ENCODE results near the gene EVI5L.

The EVI5L gene

GRCh38 chr19:7829561-7830271 is at the start of gene EVI5L:
EVI5L (plus strand) TSS chr19:7830218; CDS start chr19:7846543, 16,325 bp downstream.
- peak within 1 kb of the TSS; percentile 59 to 69 for H3K4me3 ChIP-seq (ENCODE audit: low read length in 2 of 2)
- H3K36me3 ChIP-seq (ENCODE audit: control insufficient read depth in 2 of 2, insufficient read depth in 2 of 2, low read length in 2 of 2), result no peaks in the 10 kb centered on the region
- H3K9me3 ChIP-seq (ENCODE audit: control insufficient read depth in 2 of 2, low read length in 2 of 2), result no peaks in the 10 kb centered on the region
- H3K4me1 ChIP-seq (ENCODE audit: control insufficient read depth, insufficient read depth, low read length), result peaks cover 22% of the 10 kb centered on the region
- H3K9ac ChIP-seq (ENCODE audit: low read length in 2 of 2), result peak within 1 kb of the TSS; percentile 58 to 59
- no peak within 1 kb of the TSS for H3K27ac ChIP-seq (ENCODE audit: low read length)
- no peaks in the 10 kb centered on the region for H3K27me3 ChIP-seq (ENCODE audit: control insufficient read depth in 1 of 2, insufficient read depth in 2 of 2, low read length in 2 of 2)

- no peaks in the 10 kb centered on the region for H3K36me3 ChIP-seq (ENCODE audit: control insufficient read depth in 2 of 2, insufficient read depth in 2 of 2, low read length in 2 of 2)
- H3K27ac ChIP-seq (ENCODE audit: low read length), result no peak overlapping the region
- no peaks in the 10 kb centered on the region for H3K9me3 ChIP-seq (ENCODE audit: control insufficient read depth in 2 of 2, low read length in 2 of 2)
- H3K9ac ChIP-seq (ENCODE audit: low read length in 2 of 2), result no peak overlapping the region
- H3K27me3 ChIP-seq (ENCODE audit: control insufficient read depth in 1 of 2, insufficient read depth in 2 of 2, low read length in 2 of 2), result peaks cover 14 to 25% of the 10 kb centered on the region in 2 donors
- H3K4me3 ChIP-seq (ENCODE audit: low read length in 2 of 2), result no peak overlapping the region
- H3K4me1 ChIP-seq (ENCODE audit: control insufficient read depth, insufficient read depth, low read length), result no peaks in the 10 kb centered on the region
Observed at GRCh38 chr19:7781157-7781556, 48.9 kb upstream of the EVI5L start.

- Histone ChIP-seq H3K4me3 (ENCODE audit: low read length in 2 of 2) (no peak overlapping the region), H3K9me3 (ENCODE audit: control insufficient read depth in 2 of 2, low read length in 2 of 2) (no peaks in the 10 kb centered on the region), H3K27me3 (ENCODE audit: control insufficient read depth in 1 of 2, insufficient read depth in 2 of 2, low read length in 2 of 2) (peaks cover 35 to 36% of the 10 kb centered on the region in 2 donors), H3K36me3 (ENCODE audit: control insufficient read depth in 2 of 2, insufficient read depth in 2 of 2, low read length in 2 of 2) (no peaks in the 10 kb centered on the region), H3K9ac (ENCODE audit: low read length in 2 of 2) (no peak overlapping the region), H3K4me1 (ENCODE audit: control insufficient read depth, insufficient read depth, low read length) (no peaks in the 10 kb centered on the region), H3K27ac (ENCODE audit: low read length) (no peak overlapping the region)
Observed at GRCh38 chr19:7783991-7784423, 46.0 kb upstream of the EVI5L start.

GRCh38 chr19:7784856-7785255 is 45.2 kb upstream of the EVI5L start:
- Histone ChIP-seq H3K27me3 (ENCODE audit: control insufficient read depth in 1 of 2, insufficient read depth in 2 of 2, low read length in 2 of 2) (peaks cover 38 to 39% of the 10 kb centered on the region in 2 donors), H3K9ac (ENCODE audit: low read length in 2 of 2) (no peak overlapping the region)

GRCh38 chr19:7787141-7787540 is 42.9 kb upstream of the EVI5L start:
- Histone ChIP-seq H3K36me3 (ENCODE audit: control insufficient read depth in 2 of 2, insufficient read depth in 2 of 2, low read length in 2 of 2) (no peaks in the 10 kb centered on the region), H3K27ac (ENCODE audit: low read length) (no peak overlapping the region), H3K4me3 (ENCODE audit: low read length in 2 of 2) (no peak overlapping the region), H3K4me1 (ENCODE audit: control insufficient read depth, insufficient read depth, low read length) (no peaks in the 10 kb centered on the region), H3K27me3 (ENCODE audit: control insufficient read depth in 1 of 2, insufficient read depth in 2 of 2, low read length in 2 of 2) (peaks cover 26 to 43% of the 10 kb centered on the region in 2 donors), H3K9ac (ENCODE audit: low read length in 2 of 2) (no peak overlapping the region), H3K9me3 (ENCODE audit: control insufficient read depth in 2 of 2, low read length in 2 of 2) (no peaks in the 10 kb centered on the region)

More at GRCh38 chr19:7784856-7785255, 45.2 kb upstream of the EVI5L start:
- Histone ChIP-seq H3K9me3 (ENCODE audit: control insufficient read depth in 2 of 2, low read length in 2 of 2) (no peaks in the 10 kb centered on the region), H3K4me3 (ENCODE audit: low read length in 2 of 2) (no peak overlapping the region), H3K27ac (ENCODE audit: low read length) (no peak overlapping the region), H3K4me1 (ENCODE audit: control insufficient read depth, insufficient read depth, low read length) (no peaks in the 10 kb centered on the region), H3K36me3 (ENCODE audit: control insufficient read depth in 2 of 2, insufficient read depth in 2 of 2, low read length in 2 of 2) (no peaks in the 10 kb centered on the region)

GRCh38 chr19:7787602-7788177 is 42.3 kb upstream of the EVI5L start:
- Histone ChIP-seq H3K36me3 (ENCODE audit: control insufficient read depth in 2 of 2, insufficient read depth in 2 of 2, low read length in 2 of 2) (no peaks in the 10 kb centered on the region), H3K27ac (ENCODE audit: low read length) (no peak overlapping the region), H3K9ac (ENCODE audit: low read length in 2 of 2) (no peak overlapping the region), H3K4me3 (ENCODE audit: low read length in 2 of 2) (no peak overlapping the region), H3K9me3 (ENCODE audit: control insufficient read depth in 2 of 2, low read length in 2 of 2) (no peaks in the 10 kb centered on the region), H3K27me3 (ENCODE audit: control insufficient read depth in 1 of 2, insufficient read depth in 2 of 2, low read length in 2 of 2) (peaks cover 26 to 43% of the 10 kb centered on the region in 2 donors), H3K4me1 (ENCODE audit: control insufficient read depth, insufficient read depth, low read length) (no peaks in the 10 kb centered on the region)

GRCh38 chr19:7788178-7788932 is 41.7 kb upstream of the EVI5L start:
- Histone ChIP-seq H3K4me1 (ENCODE audit: control insufficient read depth, insufficient read depth, low read length) (no peaks in the 10 kb centered on the region), H3K9me3 (ENCODE audit: control insufficient read depth in 2 of 2, low read length in 2 of 2) (no peaks in the 10 kb centered on the region), H3K36me3 (ENCODE audit: control insufficient read depth in 2 of 2, insufficient read depth in 2 of 2, low read length in 2 of 2) (no peaks in the 10 kb centered on the region), H3K9ac (ENCODE audit: low read length in 2 of 2) (no peak overlapping the region), H3K27me3 (ENCODE audit: control insufficient read depth in 1 of 2, insufficient read depth in 2 of 2, low read length in 2 of 2) (peaks cover 25 to 40% of the 10 kb centered on the region in 2 donors), H3K27ac (ENCODE audit: low read length) (no peak overlapping the region), H3K4me3 (ENCODE audit: low read length in 2 of 2) (no peak overlapping the region)

GRCh38 chr19:7788933-7789323 is 41.1 kb upstream of the EVI5L start:
- Histone ChIP-seq H3K27me3 (ENCODE audit: control insufficient read depth in 1 of 2, insufficient read depth in 2 of 2, low read length in 2 of 2) (peaks cover 20 to 40% of the 10 kb centered on the region in 2 donors), H3K9ac (ENCODE audit: low read length in 2 of 2) (no peak overlapping the region), H3K9me3 (ENCODE audit: control insufficient read depth in 2 of 2, low read length in 2 of 2) (no peaks in the 10 kb centered on the region), H3K4me3 (ENCODE audit: low read length in 2 of 2) (no peak overlapping the region), H3K36me3 (ENCODE audit: control insufficient read depth in 2 of 2, insufficient read depth in 2 of 2, low read length in 2 of 2) (no peaks in the 10 kb centered on the region), H3K27ac (ENCODE audit: low read length) (no peak overlapping the region), H3K4me1 (ENCODE audit: control insufficient read depth, insufficient read depth, low read length) (no peaks in the 10 kb centered on the region)

- no peak overlapping the region for H3K27ac ChIP-seq (ENCODE audit: low read length)
- H3K9me3 ChIP-seq (ENCODE audit: control insufficient read depth in 2 of 2, low read length in 2 of 2), result no peaks in the 10 kb centered on the region
- no peaks in the 10 kb centered on the region for H3K36me3 ChIP-seq (ENCODE audit: control insufficient read depth in 2 of 2, insufficient read depth in 2 of 2, low read length in 2 of 2)
- H3K4me3 ChIP-seq (ENCODE audit: low read length in 2 of 2), result no peak overlapping the region
- peaks cover 20 to 40% of the 10 kb centered on the region in 2 donors for H3K27me3 ChIP-seq (ENCODE audit: control insufficient read depth in 1 of 2, insufficient read depth in 2 of 2, low read length in 2 of 2)
- H3K9ac ChIP-seq (ENCODE audit: low read length in 2 of 2), result no peak overlapping the region
- H3K4me1 ChIP-seq (ENCODE audit: control insufficient read depth, insufficient read depth, low read length), result no peaks in the 10 kb centered on the region
Observed at GRCh38 chr19:7789447-7789846, 40.6 kb upstream of the EVI5L start.

GRCh38 chr19:7790416-7790815 is 39.6 kb upstream of the EVI5L start:
- no peaks in the 10 kb centered on the region for H3K9me3 ChIP-seq (ENCODE audit: control insufficient read depth in 2 of 2, low read length in 2 of 2)
- H3K27me3 ChIP-seq (ENCODE audit: control insufficient read depth in 1 of 2, insufficient read depth in 2 of 2, low read length in 2 of 2), result peaks cover 20 to 36% of the 10 kb centered on the region in 2 donors

More at GRCh38 chr19:7790416-7790815, 39.6 kb upstream of the EVI5L start:
- Histone ChIP-seq H3K4me3 (ENCODE audit: low read length in 2 of 2) (no peak overlapping the region), H3K36me3 (ENCODE audit: control insufficient read depth in 2 of 2, insufficient read depth in 2 of 2, low read length in 2 of 2) (no peaks in the 10 kb centered on the region), H3K27ac (ENCODE audit: low read length) (no peak overlapping the region), H3K4me1 (ENCODE audit: control insufficient read depth, insufficient read depth, low read length) (no peaks in the 10 kb centered on the region), H3K9ac (ENCODE audit: low read length in 2 of 2) (no peak overlapping the region)
